Upper lobe of right lung (tissue), 1 donor: ENCODE measurements around the gene ITIH5. TPM values are rescaled to one million over a fixed set of nuclear protein-coding genes. Genes with fewer than 3 reads are reported as not detected.

Experiments used
- ATAC-seq: fragments of 200-7000 bp; cut with Tn5 transposase; one replicate; pipeline ENCODE4 v1.9.1; 2020; ENCODE audit warnings: mild to moderate bottlenecking, moderate library complexity
- DNase-seq: peaks from one replicate; pipeline ENCODE4 v3.0.0-alpha.2; 2020
- H3K27ac ChIP-seq: fragments of 200-600 bp; one replicate; pipeline ENCODE4 v1.8.0; 2022
- H3K27me3 ChIP-seq: fragments of 200-600 bp; one replicate; pipeline ENCODE4 v1.8.0; 2022; ENCODE audit warnings: mild to moderate bottlenecking
- H3K36me3 ChIP-seq: fragments of 200-600 bp; one replicate; pipeline ENCODE4 v1.8.0; 2022
- H3K4me1 ChIP-seq: fragments of 200-600 bp; one replicate; pipeline ENCODE4 v1.8.0; 2022
- H3K4me3 ChIP-seq: fragments of 200-600 bp; one replicate; pipeline ENCODE4 v1.8.0; 2022; ENCODE audit warnings: mild to moderate bottlenecking
- H3K9me3 ChIP-seq: fragments of 200-600 bp; one replicate; pipeline ENCODE4 v1.8.0; 2022
- intact Hi-C: fragments of 100-400 bp; cut with DNase I; formaldehyde crosslinking; loops from one replicate; pipeline ENCODE4 v1.11.0; 2022
- total RNA-seq: library from RNA; stranded (reverse); fragmentation: NEBNext Ultra II Directional; extraction: Animal tissue kit (Norgen Biotek cat#: 25700); gene quantifications from one replicate; pipeline ENCODE4 v1.2.1, GENCODE V29; 2021
- TF ChIP-seq, protein P1 (sequence below): fragments of 200-600 bp; IDR thresholded peaks from one replicate; pipeline ENCODE4 v1.8.0; 2022; ENCODE audit warnings: antibody characterized with exemption
- donor health status: DM: no; HTN: yes; CAD: no; lungs with severe emphysema.

Gene ITIH5
- total RNA-seq, 1 donor from 2014 or later, result 10.5 TPM

- peak; percentile 26 for ATAC-seq
- TF ChIP-seq, protein P1, sequence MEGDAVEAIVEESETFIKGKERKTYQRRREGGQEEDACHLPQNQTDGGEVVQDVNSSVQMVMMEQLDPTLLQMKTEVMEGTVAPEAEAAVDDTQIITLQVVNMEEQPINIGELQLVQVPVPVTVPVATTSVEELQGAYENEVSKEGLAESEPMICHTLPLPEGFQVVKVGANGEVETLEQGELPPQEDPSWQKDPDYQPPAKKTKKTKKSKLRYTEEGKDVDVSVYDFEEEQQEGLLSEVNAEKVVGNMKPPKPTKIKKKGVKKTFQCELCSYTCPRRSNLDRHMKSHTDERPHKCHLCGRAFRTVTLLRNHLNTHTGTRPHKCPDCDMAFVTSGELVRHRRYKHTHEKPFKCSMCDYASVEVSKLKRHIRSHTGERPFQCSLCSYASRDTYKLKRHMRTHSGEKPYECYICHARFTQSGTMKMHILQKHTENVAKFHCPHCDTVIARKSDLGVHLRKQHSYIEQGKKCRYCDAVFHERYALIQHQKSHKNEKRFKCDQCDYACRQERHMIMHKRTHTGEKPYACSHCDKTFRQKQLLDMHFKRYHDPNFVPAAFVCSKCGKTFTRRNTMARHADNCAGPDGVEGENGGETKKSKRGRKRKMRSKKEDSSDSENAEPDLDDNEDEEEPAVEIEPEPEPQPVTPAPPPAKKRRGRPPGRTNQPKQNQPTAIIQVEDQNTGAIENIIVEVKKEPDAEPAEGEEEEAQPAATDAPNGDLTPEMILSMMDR, result no peak
- Histone ChIP-seq H3K36me3 (no peaks in the 10 kb centered on the region), H3K27me3 (peaks cover 3% of the 10 kb centered on the region), H3K4me1 (no peaks in the 10 kb centered on the region), H3K4me3 (no peak overlapping the region), H3K27ac (no peak overlapping the region), H3K9me3 (no peaks in the 10 kb centered on the region)
- no peak for DNase-seq
- intact Hi-C loops, result no loop called here
Observed at GRCh38 chr10:7707102-7707501, 40.3 kb upstream of the ITIH5 start.

DNA sequence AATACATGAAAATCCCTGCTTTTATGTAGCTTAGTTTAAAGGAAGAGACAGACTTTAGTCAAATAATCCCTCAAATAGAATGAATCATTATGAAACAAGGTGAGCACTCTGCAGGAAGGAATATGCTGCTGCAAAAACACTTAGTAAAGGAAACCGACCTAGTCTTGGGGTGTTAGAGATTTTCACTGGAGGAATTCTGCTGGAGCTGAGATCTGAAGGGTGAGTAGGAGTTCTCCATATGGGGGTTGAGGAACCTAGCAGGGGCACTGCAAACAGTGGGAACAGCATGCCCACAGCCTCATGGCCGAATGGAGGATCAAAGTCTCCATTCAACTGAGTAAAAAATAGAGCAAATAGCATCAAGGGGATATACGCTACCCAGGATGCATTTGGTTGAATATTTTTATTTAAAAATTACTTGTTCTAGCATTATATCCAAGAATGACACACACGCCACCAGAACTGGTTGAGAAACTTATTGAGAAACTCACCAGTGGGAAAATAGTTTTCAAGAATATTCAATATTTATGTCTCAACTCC, 39.8 kb upstream of the ITIH5 start:
- DNase-seq (no peak), ATAC-seq (no peak)
- Histone ChIP-seq H3K27ac (no peak overlapping the region), H3K4me3 (no peak overlapping the region), H3K36me3 (no peaks in the 10 kb centered on the region), H3K27me3 (peaks cover 3% of the 10 kb centered on the region), H3K9me3 (no peaks in the 10 kb centered on the region), H3K4me1 (no peaks in the 10 kb centered on the region)
- TF ChIP-seq, protein P1, result no peak
- intact Hi-C loops, result no loop called here

- no peak for ATAC-seq
- no peaks in the 10 kb centered on the region for H3K9me3 ChIP-seq
- TF ChIP-seq, protein P1, result no peak
Observed at GRCh38 chr10:7705341-7705740, 38.6 kb upstream of the ITIH5 start.

GRCh38 chr10:7704071-7705016, 37.6 kb upstream of the ITIH5 start:
- no peak overlapping the region for H3K27ac ChIP-seq
- intact Hi-C loops, result no loop called here
- H3K4me3 ChIP-seq, result no peak overlapping the region
- no peaks in the 10 kb centered on the region for H3K4me1 ChIP-seq
- no peaks in the 10 kb centered on the region for H3K36me3 ChIP-seq
- TF ChIP-seq, protein P1, result no peak
- no peaks in the 10 kb centered on the region for H3K9me3 ChIP-seq
- peaks cover 3% of the 10 kb centered on the region for H3K27me3 ChIP-seq
- ATAC-seq (no peak), DNase-seq (no peak)

More at GRCh38 chr10:7705341-7705740, 38.6 kb upstream of the ITIH5 start:
- Histone ChIP-seq H3K27me3 (peaks cover 3% of the 10 kb centered on the region), H3K27ac (no peak overlapping the region), H3K36me3 (no peaks in the 10 kb centered on the region), H3K4me3 (no peak overlapping the region), H3K4me1 (no peaks in the 10 kb centered on the region)
- intact Hi-C loops, result no loop called here
- no peak for DNase-seq

DNA sequence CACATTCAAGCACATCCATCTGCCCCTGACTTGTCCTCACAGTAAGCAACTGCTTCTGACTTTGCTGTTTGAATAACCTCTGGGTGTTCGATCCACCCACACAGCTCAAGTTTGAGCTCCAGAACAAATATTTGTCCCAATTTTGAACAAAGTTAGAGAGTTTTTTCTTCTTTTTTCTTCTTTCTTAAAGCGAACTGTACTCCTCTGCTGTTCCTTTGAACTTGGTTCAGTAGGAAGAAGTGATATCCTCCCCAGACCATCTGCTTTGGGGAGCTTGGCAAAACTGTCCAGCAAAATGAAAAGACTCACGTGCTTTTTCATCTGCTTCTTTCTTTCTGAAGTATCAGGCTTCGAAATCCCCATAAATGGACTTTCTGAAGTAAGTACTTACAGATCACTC, 36.4 kb upstream of the ITIH5 start, which contains the start of gene ITIH2:
ITIH2 (plus strand) TSS at position 177 of the 400 bp plus-strand sequence; CDS start at position 296, 119 bp downstream.
- H3K4me1 ChIP-seq, result no peaks in the 10 kb centered on the region
- peaks cover 3% of the 10 kb centered on the region for H3K27me3 ChIP-seq
- ATAC-seq, result no peak
- no peaks in the 10 kb centered on the region for H3K36me3 ChIP-seq
- intact Hi-C loops, result no loop called here
- no peak within 1 kb of the TSS for H3K4me3 ChIP-seq
- H3K27ac ChIP-seq, result no peak within 1 kb of the TSS
- no peaks in the 10 kb centered on the region for H3K9me3 ChIP-seq
- TF ChIP-seq, protein P1, result no peak
- DNase-seq, result no peak
